ENCODE results near the gene WDR73. TPM values are rescaled to one million over a fixed set of nuclear protein-coding genes. Genes with fewer than 3 reads are reported as not detected.

WDR73 gene
- total and polyA plus RNA-seq, 2 donors (not counting 3 experiments of a cell fraction or from before 2014, with no cell fraction given): 29.0 to 29.1 TPM

- H3K36me3 ChIP-seq (ENCODE audit: control insufficient read depth in 2 of 2, extremely low read depth in 1 of 2, insufficient read depth in 2 of 2, low read length in 2 of 2): peaks cover 5 to 9% of the 10 kb centered on the region in 2 experiments
- POLR2A ChIA-PET: interaction anchor here (1.0 to 1.4 kb wide), 2 partner anchors 30 to 327 kb away, joined by 3 read pairs; no protein-coding TSS in a partner anchor
- no TSS peak for BruUV-seq (replicated peaks)
Observed at GRCh38 chr15:84601555-84601838, 52.6 kb downstream of the WDR73 start.

More at GRCh38 chr15:84601555-84601838, 52.6 kb downstream of the WDR73 start:
- DNase-seq (ENCODE audit: low read depth, low spot score): no peak
- Histone ChIP-seq H3K4me2 (ENCODE audit: insufficient read depth, low read length) (peak overlapping the region; percentile 79), H3K9ac (replicated peaks; ENCODE audit: extremely low read depth, insufficient read depth, low read length) (peak overlapping the region; percentile 86), H3K79me2 (ENCODE audit: control insufficient read depth, insufficient read depth, low read length) (peaks cover 2% of the 10 kb centered on the region), H3K9me1 (replicated peaks; ENCODE audit: control insufficient read depth, extremely low read depth, insufficient read depth, low read length) (no peaks in the 10 kb centered on the region), H3K9me3 (replicated peaks; ENCODE audit: control insufficient read depth, insufficient read depth, low read length) (no peaks in the 10 kb centered on the region), H3K27ac (ENCODE audit: insufficient read depth, low read depth, low read length) (peak overlapping the region; percentile 56), H3K27me3 (ENCODE audit: control insufficient read depth in 2 of 2, insufficient read depth in 2 of 2, low read length in 2 of 2) (no peaks in the 10 kb centered on the region), H3K4me1 (ENCODE audit: control insufficient read depth, extremely low read depth, insufficient read depth, low read length) (no peaks in the 10 kb centered on the region), H2AFZ (ENCODE audit: low read depth, low read length) (peak overlapping the region; percentile 85), H3K4me3 (replicated peaks in 1 of 3; ENCODE audit: insufficient read depth in 1 of 3, low read depth in 1 of 3, low read length in 3 of 3) (peak overlapping the region; percentile 46 to 66 (median 54)), H4K20me1 (replicated peaks; ENCODE audit: control insufficient read depth, extremely low read depth, insufficient read depth, low read length) (no peaks in the 10 kb centered on the region)
- CTCF ChIA-PET: interaction anchor here (0.7 to 1.9 kb wide), 7 partner anchors 14 to 354 kb away, joined by 3 to 14 read pairs (median 4); no protein-coding TSS in a partner anchor
- peak; percentile 64 for FAIRE-seq
- dilution Hi-C loops (cut with MboI; ENCODE audit: extremely low pct_ligation_motif_present, low sequenced_read_pairs): no loop called here
- intact Hi-C loops (cut with micrococcal nuclease): loop anchor here (1.0 kb wide), 1 partner anchor 30 kb away; no protein-coding TSS in a partner anchor
- TF ChIP-seq POLR2AphosphoS5 (IDR thresholded peaks at IDR 0.05; ENCODE audit: insufficient read depth, low read depth, low read length) (no peak), MAX (IDR thresholded peaks at IDR 0.05; ENCODE audit: insufficient read depth, insufficient read length) (no peak), EZH2 (IDR thresholded peaks at IDR 0.05; ENCODE audit: borderline replicate concordance, low read depth, low read length, severe bottlenecking) (no peak), GATA2 (IDR thresholded peaks at IDR 0.05; ENCODE audit: insufficient read depth, insufficient read length, low read depth, low read length) (no peak), MYC (IDR thresholded peaks at IDR 0.05; ENCODE audit: low read depth, low read length) (no peak), JUN (IDR thresholded peaks at IDR 0.05; ENCODE audit: borderline replicate concordance, insufficient read depth, insufficient read length, low read depth) (no peak), POLR2A (IDR thresholded peaks at IDR 0.05; ENCODE audit: low read depth, low read length) (no peak), CTCF (IDR thresholded peaks at IDR 0.05; ENCODE audit: extremely low read depth in 1 of 2, insufficient read depth in 1 of 2, low read depth in 1 of 2, low read length in 2 of 2) (no peak), FOS (IDR thresholded peaks at IDR 0.05; ENCODE audit: borderline replicate concordance, insufficient read depth, low read length) (no peak)
